Activated T-helper 1 cell treated with anti-CD3 and anti-CD28 coated beads, Interleukin-12 subunit alpha, Interleukin-12 subunit beta, Interleukin-2, Interleukin-4 antibody, amounts not matched to agents 30 ng/mL and 10 ng/mL and 1 ng/mL, durations not matched to agents 14 hours and 24 hours and 36 hours (primary cell): Measurements from ENCODE around the gene SLC10A7. TPM values are rescaled to one million over a fixed set of nuclear protein-coding genes. Genes with fewer than 3 reads are reported as not detected.
A peak's percentile ranks its signal among the peaks of the same experiment; 100 is the strongest.

Experiments
- DNase-seq: peaks from one replicate; pipeline ENCODE4 v3.0.0; 2021; ENCODE audit warnings: low spot score
- H3K27ac Mint-ChIP-seq: one replicate; pipeline ENCODE4 v1.8.0; 2021; ENCODE audit warnings: mild to moderate bottlenecking, mixed read lengths
- H3K27me3 Mint-ChIP-seq: one replicate; pipeline ENCODE4 v1.8.0; 2022; ENCODE audit warnings: mild to moderate bottlenecking, moderate library complexity, mixed read lengths; ENCODE audit not compliant: insufficient read depth
- H3K36me3 Mint-ChIP-seq: one replicate; pipeline ENCODE4 v1.8.0; 2021; ENCODE audit warnings: low read depth, mixed read lengths
- H3K4me1 Mint-ChIP-seq: one replicate; pipeline ENCODE4 v1.8.0; 2021; ENCODE audit warnings: low read depth, mixed read lengths
- H3K4me3 Mint-ChIP-seq: one replicate; pipeline ENCODE4 v1.8.0; 2021; ENCODE audit warnings: mild to moderate bottlenecking, moderate library complexity, mixed read lengths
- H3K9me3 Mint-ChIP-seq: one replicate; pipeline ENCODE4 v1.8.0; 2021; ENCODE audit warnings: mixed read lengths
- intact Hi-C: fragments of 100-400 bp; cut with micrococcal nuclease; formaldehyde crosslinking; loops from one replicate; pipeline ENCODE4 v1.15.1; 2024
- total RNA-seq: library from RNA; stranded (reverse); gene quantifications from 2 replicates; pipeline ENCODE4 v1.2.3, GENCODE V29; 2022

SLC10A7 gene, protein sequence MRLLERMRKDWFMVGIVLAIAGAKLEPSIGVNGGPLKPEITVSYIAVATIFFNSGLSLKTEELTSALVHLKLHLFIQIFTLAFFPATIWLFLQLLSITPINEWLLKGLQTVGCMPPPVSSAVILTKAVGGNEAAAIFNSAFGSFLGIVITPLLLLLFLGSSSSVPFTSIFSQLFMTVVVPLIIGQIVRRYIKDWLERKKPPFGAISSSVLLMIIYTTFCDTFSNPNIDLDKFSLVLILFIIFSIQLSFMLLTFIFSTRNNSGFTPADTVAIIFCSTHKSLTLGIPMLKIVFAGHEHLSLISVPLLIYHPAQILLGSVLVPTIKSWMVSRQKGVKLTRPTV
- 23.3 and 26.5 TPM in 2 replicates for total RNA-seq

DNA sequence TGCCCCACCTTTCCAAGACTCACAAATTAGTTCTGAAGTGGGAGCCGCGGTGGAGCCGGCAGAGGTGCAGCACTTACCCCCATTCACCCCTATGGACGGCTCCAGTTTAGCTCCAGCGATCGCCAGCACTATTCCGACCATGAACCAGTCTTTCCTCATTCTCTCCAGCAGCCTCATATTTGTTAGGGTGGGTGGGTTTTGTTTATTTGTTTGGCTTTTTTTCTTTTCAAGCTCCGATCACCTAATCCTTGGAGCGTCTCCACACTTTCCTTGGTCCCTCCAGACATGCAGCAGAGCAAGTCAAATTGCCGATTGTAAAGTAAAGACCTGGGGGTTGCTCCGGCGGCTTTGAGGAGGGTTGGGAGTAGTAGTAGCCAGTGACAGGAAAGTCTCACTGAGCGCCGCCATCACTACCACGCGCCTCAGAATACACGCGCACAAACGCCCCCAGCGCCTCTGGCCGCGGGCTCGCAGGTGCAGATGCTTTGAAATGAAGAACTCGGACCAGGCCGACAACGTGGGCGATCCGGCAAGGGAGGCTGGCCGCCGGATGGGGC lies at the start of gene SLC10A7:
Gene SLC10A7 (minus strand): TSS at position 400 of the 557 bp plus-strand sequence. CDS start 223 bp downstream, at position 177.
- Mint-ChIP-seq H3K36me3 (peaks cover 9% of the 10 kb centered on the region), H3K27ac (no peak within 1 kb of the TSS), H3K27me3 (no peaks in the 10 kb centered on the region), H3K9me3 (no peaks in the 10 kb centered on the region), H3K4me1 (peaks cover 31% of the 10 kb centered on the region), H3K4me3 (no peak within 1 kb of the TSS)
- DNase-seq = peak; percentile 67
- intact Hi-C loops = loop anchor here (1.0 to 10.0 kb wide), 13 partner anchors 15 to 1339 kb away; partner anchors contain the start of genes LSM6, MMAA, OTUD4 and POU4F2

DNA sequence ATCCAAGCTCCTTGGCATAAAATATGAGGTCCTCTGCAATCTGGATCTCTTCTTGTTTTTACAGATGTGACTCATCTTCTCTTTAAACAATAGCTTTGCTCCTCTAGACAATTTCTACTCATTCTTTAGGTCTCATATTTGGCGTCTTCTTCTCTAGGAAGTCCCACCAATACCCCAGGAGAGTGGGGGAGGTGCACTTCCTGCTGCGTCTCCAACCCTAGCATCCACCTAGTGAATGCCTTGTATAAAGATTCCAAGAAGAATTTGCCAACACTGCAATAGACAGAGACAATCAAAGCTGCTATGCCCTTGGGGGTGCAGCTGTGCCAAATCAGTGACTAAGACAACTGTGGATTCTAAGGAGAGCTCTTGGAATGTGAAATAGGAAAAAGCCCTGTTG lies 45.7 kb upstream of the SLC10A7 start:
- H3K4me1 Mint-ChIP-seq = no peaks in the 10 kb centered on the region
- H3K27ac Mint-ChIP-seq = no peak overlapping the region
- DNase-seq = no peak
- peaks cover 3% of the 10 kb centered on the region for H3K27me3 Mint-ChIP-seq
- intact Hi-C loops = no loop called here
- no peaks in the 10 kb centered on the region for H3K36me3 Mint-ChIP-seq
- no peaks in the 10 kb centered on the region for H3K9me3 Mint-ChIP-seq
- no peak overlapping the region for H3K4me3 Mint-ChIP-seq

DNA sequence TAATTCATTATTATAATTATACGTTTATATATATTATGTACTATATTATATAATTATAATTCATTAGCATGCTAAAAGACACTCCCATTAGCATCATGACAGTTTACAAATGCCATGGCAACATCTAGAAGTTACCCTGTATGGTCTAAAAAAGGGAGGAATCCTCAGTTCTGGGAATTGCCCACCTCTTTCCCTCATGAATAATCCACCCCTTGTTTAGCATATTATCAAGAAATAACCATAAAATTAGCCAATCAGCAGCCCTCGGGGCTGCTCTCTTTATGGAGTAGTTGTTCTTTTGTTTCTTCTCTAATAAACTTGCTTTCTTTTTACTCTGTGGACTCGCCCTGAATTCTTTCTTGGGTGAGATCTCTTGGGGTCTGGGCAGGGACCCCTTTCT lies 42.8 kb upstream of the SLC10A7 start:
- Mint-ChIP-seq H3K27me3 (peaks cover 4% of the 10 kb centered on the region), H3K36me3 (no peaks in the 10 kb centered on the region), H3K4me3 (no peak overlapping the region), H3K9me3 (no peaks in the 10 kb centered on the region), H3K27ac (no peak overlapping the region), H3K4me1 (no peaks in the 10 kb centered on the region)
- intact Hi-C loops = no loop called here
- no peak for DNase-seq

DNA sequence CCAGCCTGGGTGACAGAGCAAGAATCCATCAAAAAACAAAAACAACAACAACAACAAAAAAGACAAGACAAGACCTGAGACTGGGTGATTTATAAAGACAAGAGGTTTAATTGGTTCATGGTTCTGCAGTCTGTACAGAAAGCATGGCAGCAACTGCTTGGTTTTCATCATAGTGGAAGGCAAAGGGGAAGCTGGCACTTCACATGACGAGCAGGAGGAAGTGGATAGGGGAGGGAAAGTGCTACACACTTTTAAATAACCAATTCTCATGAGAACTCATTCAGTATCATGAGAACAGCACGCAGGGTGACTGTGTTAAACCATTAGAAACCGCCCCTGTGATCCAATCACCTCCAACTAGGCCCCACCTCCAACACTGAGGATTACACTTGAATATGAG lies 28.4 kb upstream of the SLC10A7 start:
- Mint-ChIP-seq H3K9me3 (no peaks in the 10 kb centered on the region), H3K36me3 (no peaks in the 10 kb centered on the region), H3K4me1 (no peaks in the 10 kb centered on the region), H3K27me3 (no peaks in the 10 kb centered on the region), H3K27ac (no peak overlapping the region), H3K4me3 (no peak overlapping the region)
- no peak for DNase-seq
- intact Hi-C loops = no loop called here

DNA sequence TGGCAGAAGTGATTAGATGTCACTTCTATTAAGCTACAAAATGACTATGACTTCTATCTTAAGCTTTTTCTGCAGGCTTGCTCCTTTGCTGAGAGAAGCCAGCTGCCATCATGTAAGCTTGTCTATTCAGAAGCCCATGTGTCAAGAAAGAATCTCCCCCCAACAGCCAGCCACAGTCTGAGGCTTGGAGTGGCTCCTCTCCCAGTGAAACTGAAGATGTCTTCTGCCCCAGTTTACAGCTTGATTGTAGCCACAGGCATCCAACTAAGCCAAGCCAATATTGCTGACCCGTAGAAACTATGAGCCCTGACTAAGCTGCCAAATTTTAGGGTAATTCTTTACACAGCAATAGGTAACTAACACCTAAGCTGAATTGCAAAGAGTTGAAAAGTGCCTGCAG lies 26.7 kb upstream of the SLC10A7 start:
- Mint-ChIP-seq H3K36me3 (no peaks in the 10 kb centered on the region), H3K9me3 (no peaks in the 10 kb centered on the region), H3K27me3 (peaks cover 1% of the 10 kb centered on the region), H3K4me3 (no peak overlapping the region), H3K4me1 (no peaks in the 10 kb centered on the region), H3K27ac (no peak overlapping the region)
- intact Hi-C loops = no loop called here
- DNase-seq = no peak

DNA sequence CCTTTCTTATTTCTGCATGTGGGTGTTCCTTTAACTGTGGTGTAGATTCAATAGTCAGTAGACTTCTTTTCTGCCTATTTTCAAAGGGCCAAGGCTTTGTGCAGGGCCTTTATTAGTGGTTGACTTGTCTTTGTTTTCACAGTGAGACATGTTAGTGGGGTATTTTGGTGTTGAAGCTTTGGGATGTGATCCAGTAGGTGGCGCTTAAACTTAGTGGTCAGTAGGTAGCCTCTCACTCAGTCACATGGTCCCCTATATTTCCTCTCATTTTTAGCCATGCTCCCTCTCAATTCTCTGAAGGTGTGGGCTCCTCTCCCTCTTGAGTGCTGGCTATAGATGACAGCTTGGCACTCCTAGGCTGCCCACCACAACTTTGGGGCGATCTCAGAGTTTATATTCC lies 23.4 kb upstream of the SLC10A7 start:
- Mint-ChIP-seq H3K4me1 (no peaks in the 10 kb centered on the region), H3K9me3 (peaks cover 7% of the 10 kb centered on the region), H3K4me3 (no peak overlapping the region), H3K27ac (no peak overlapping the region), H3K27me3 (peaks cover 7% of the 10 kb centered on the region), H3K36me3 (no peaks in the 10 kb centered on the region)
- DNase-seq = no peak
- intact Hi-C loops = no loop called here

DNA sequence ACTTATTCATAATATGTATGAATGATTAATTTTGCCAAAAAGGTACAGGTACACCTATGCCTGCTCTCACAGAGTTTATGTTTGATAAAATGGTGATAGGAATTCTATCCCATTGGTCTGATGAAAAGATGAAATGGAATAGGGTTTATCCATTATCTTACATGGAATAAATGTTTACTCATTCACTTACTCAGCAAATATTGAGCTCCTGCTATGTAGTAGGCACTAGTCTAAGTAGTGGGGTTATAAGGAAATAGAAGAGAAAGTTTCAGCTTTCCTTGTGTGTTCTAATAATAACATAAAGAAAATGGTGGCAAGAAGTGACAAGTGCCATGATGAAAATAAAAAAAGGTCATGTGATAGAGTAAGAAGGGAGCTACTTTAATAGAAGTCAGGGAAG lies 12.4 kb upstream of the SLC10A7 start:
- no peaks in the 10 kb centered on the region for H3K4me1 Mint-ChIP-seq

DNA sequence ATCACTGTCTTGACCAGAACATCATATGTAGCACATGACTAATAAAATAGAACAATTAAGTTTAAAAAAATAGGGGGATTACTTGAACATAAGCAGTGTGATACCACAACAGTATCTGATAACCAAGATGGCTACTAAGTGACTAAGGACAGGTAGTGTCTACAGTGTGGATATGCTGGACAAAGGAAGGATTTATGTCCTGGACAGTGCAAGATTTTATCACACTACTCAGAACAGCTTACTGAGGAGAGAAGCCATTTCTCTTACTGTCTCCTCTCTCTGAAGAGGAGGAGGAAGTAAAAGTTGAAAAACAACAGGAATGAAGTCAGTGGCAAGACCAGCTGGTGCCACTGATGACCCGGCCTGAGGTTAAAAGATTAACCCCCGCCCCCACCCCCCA lies 4.0 kb upstream of the SLC10A7 start:
- H3K36me3 Mint-ChIP-seq = peaks cover 5% of the 10 kb centered on the region
- peaks cover 21% of the 10 kb centered on the region for H3K4me1 Mint-ChIP-seq
- intact Hi-C loops = loop anchor here (10.0 kb wide), 1 partner anchor 419 kb away; the partner anchor contains the start of gene TTC29

More for the DNA sequence above, 12.4 kb upstream of the SLC10A7 start:
- Mint-ChIP-seq H3K27me3 (peaks cover 14% of the 10 kb centered on the region), H3K36me3 (no peaks in the 10 kb centered on the region), H3K27ac (no peak overlapping the region), H3K4me3 (no peak overlapping the region), H3K9me3 (peaks cover 14% of the 10 kb centered on the region)
- no peak for DNase-seq
- intact Hi-C loops = no loop called here

DNA sequence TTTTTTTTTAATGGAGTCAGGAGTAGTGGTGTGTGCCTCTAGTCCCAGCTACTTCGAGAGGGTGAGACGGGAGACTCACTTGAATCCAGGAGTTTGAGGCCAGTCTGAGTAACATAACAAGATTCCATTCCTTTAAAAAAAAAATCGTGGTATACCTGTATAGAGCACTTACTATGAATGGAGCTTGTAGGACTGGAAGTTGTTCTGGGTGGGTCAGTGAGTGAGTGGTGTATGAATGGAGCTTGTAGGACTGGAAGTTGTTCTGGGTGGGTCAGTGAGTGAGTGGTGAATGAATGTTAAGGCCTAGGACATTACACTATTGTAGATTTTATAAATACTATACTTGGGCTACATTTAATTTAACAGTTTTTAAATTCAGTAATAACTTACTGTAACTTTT lies 2.9 kb upstream of the SLC10A7 start:
- intact Hi-C loops = loop anchor here (5.0 to 10.0 kb wide), 6 partner anchors 113 to 1342 kb away; partner anchors contain the start of genes LSM6, OTUD4, POU4F2 and SMAD1
- Mint-ChIP-seq H3K9me3 (no peaks in the 10 kb centered on the region), H3K4me1 (peaks cover 21% of the 10 kb centered on the region), H3K27ac (no peak overlapping the region), H3K36me3 (peaks cover 5% of the 10 kb centered on the region), H3K4me3 (no peak overlapping the region), H3K27me3 (peaks cover 2% of the 10 kb centered on the region)
- no peak for DNase-seq

More for the DNA sequence above, 4.0 kb upstream of the SLC10A7 start:
- peaks cover 7% of the 10 kb centered on the region for H3K9me3 Mint-ChIP-seq
- H3K27ac Mint-ChIP-seq = no peak overlapping the region
- H3K27me3 Mint-ChIP-seq = peaks cover 2% of the 10 kb centered on the region
- H3K4me3 Mint-ChIP-seq = no peak overlapping the region
- DNase-seq = no peak

DNA sequence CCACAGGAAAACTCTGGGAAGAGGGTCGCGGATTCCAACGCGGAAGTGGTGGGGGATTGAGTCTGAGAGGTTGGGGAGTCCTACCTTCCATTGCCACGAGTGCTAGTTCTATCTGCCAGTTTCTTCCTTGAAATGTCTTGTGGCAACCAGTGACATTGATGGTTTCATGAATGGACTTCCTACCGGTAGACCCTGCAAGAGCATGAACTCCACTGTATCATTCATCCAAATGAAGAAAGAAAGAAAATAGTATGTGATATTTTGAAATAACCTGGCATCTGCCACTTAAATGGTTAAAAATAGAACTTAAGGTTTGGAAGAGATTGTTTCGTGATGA lies 1.1 kb upstream of the SLC10A7 start:
- Mint-ChIP-seq H3K4me1 (peaks cover 27% of the 10 kb centered on the region), H3K27ac (no peak overlapping the region)

DNA sequence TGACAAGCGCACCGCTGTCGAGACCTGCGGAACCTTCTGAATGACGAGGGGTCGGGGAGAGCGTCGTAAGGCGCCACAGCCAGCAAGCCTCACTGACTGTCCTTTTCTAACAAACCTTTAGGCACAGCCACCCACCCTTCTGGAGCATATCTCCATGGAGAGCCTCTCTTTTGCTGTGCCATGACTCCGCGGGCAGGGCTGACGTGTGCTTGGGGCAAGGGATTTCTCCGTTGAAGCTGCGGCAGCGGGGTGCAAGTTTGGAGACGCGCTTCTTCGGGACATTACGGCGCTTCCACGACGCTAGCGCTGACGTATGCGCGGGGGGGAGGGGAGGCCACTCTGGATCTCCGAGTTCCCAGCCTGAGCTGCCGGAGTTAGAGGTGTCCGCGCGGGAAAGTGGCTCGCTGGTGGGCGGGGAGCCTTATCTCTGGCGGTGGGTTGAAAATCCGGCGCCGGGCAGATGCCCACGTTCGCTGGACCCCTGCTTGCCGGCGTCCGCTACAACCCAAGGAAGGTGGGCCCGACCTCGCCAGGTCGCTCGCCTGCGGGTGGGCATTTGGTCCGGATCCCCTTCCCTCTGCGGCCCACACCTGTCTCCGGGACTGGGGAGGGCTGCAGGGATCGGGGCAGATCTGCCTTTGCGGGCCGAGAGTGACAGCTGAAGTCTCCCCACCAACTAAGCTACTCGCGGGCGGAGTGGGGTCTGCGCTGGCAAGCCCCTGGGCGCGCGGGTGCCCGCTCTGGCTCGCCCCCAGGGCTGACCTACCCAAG lies 543 bp upstream of the SLC10A7 start:
- no peaks in the 10 kb centered on the region for H3K9me3 Mint-ChIP-seq
- H3K27ac Mint-ChIP-seq = no peak overlapping the region
- peak; percentile 79 for DNase-seq
- intact Hi-C loops = loop anchor here (1.0 to 10.0 kb wide), 8 partner anchors 72 to 1340 kb away; partner anchors contain the start of genes LSM6, OTUD4, POU4F2 and SMAD1
- no peaks in the 10 kb centered on the region for H3K27me3 Mint-ChIP-seq
- peaks cover 31% of the 10 kb centered on the region for H3K4me1 Mint-ChIP-seq
- no peak overlapping the region for H3K4me3 Mint-ChIP-seq
- peaks cover 8% of the 10 kb centered on the region for H3K36me3 Mint-ChIP-seq

More for the DNA sequence above, 1.1 kb upstream of the SLC10A7 start:
- Mint-ChIP-seq H3K4me3 (no peak overlapping the region), H3K9me3 (no peaks in the 10 kb centered on the region), H3K36me3 (peaks cover 8% of the 10 kb centered on the region), H3K27me3 (no peaks in the 10 kb centered on the region)
- DNase-seq = no peak
- intact Hi-C loops = loop anchor here (1.0 to 10.0 kb wide), 8 partner anchors 73 to 1341 kb away; partner anchors contain the start of genes LSM6, OTUD4, POU4F2 and SMAD1

DNA sequence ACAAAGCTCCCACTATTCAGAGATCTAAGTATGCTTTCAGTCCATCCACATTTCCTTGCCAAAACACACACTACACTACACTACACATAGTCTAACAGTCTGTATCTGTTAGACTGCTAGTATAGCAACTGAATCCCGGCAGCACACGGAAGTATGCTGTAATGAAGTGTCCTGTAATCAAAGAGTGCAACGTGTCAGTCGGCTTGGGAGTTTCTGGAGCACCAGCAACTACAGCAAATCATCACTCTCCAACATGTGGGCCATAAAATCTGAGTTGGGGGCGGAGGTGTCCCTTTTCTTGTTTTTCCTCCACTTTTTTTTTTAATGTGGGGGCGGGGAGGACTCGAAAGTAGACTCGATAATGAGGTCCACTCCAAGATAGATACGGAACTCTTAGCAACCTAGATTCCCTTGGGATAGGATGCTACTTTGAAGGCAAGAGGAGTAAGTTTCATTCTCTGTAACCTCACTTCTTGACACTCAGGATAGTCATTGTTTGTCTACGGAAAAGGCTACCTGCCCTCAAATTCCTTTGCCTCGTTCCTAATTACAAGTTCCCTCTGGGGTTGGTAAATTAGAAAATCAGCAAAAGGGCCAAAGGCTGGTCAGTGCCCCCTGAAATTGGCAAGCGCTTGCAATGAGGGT lies 722 bp downstream of the SLC10A7 start:
- Mint-ChIP-seq H3K27ac (no peak overlapping the region), H3K27me3 (no peaks in the 10 kb centered on the region), H3K9me3 (no peaks in the 10 kb centered on the region), H3K36me3 (peaks cover 8% of the 10 kb centered on the region), H3K4me1 (peaks cover 31% of the 10 kb centered on the region), H3K4me3 (no peak overlapping the region)
- intact Hi-C loops = loop anchor here (1.0 to 10.0 kb wide), 11 partner anchors 15 to 1339 kb away; partner anchors contain the start of genes LSM6, MMAA, OTUD4 and POU4F2
- peak; percentile 26 for DNase-seq
